AG04449 (cell line): ENCODE results near the gene KCNH1.

ENCODE experiments used
- CTCF ChIA-PET: fragments of 350-600 bp; formaldehyde crosslinking; extraction: SDS; loops from one replicate; lab custom pipeline; 2021; ENCODE audit warnings: antibody characterized with exemption; lab: Yijun Ruan, JAX
- POLR2A ChIA-PET: fragments of 400-600, 350-600 bp; formaldehyde crosslinking; extraction: SDS; loops from one replicate; lab custom pipeline; 2020; ENCODE audit warnings: antibody characterized with exemption, inconsistent platforms; lab: Yijun Ruan, JAX
- DNase-seq: peaks from one replicate; pipeline ENCODE4 v3.0.0-alpha.2; 2010; ENCODE audit warnings: low read depth, low spot score
- H3K4me3 ChIP-seq: 2 replicates; pipeline ENCODE4 v1.5.1; 2011; ENCODE audit warnings: low read depth, mild to moderate bottlenecking, control low read depth, low read length
- CTCF ChIP-seq: IDR thresholded peaks from one replicate; pipeline ENCODE4 v1.5.1; 2011; ENCODE audit warnings: mild to moderate bottlenecking, moderate library complexity, low read length, control low read depth, inconsistent platforms; ENCODE audit not compliant: insufficient read depth; ENCODE audit errors: missing control alignments

KCNH1 gene

GRCh38 chr1:210648588-210649269 lies 485.2 kb downstream of the KCNH1 start:
- ChIA-PET POLR2A (no interaction called here), CTCF (interaction anchor here (0.8 to 0.9 kb wide), 2 partner anchors 18 to 31 kb away, joined by 3 to 4 read pairs; no protein-coding TSS in a partner anchor)
- no peak for TF ChIP-seq CTCF

GRCh38 chr1:210647406-210648333 lies 486.3 kb downstream of the KCNH1 start:
- POLR2A ChIA-PET, result no interaction called here
- no peak for TF ChIP-seq CTCF
- CTCF ChIA-PET, result interaction anchor here (0.9 to 1.4 kb wide), 2 partner anchors 487 to 488 kb away, joined by 3 to 4 read pairs; partner anchors contain the start of gene KCNH1
- no peak overlapping the region for H3K4me3 ChIP-seq
- peak; percentile 5 for DNase-seq

More at GRCh38 chr1:210648588-210649269, 485.2 kb downstream of the KCNH1 start:
- no peak for DNase-seq
- H3K4me3 ChIP-seq, result no peak overlapping the region

GRCh38 chr1:210646258-210646616 lies 487.7 kb downstream of the KCNH1 start:
- no peak for DNase-seq
- H3K4me3 ChIP-seq, result no peak overlapping the region
- CTCF ChIA-PET, result no interaction called here
- POLR2A ChIA-PET, result no interaction called here
- no peak for TF ChIP-seq CTCF

GRCh38 chr1:210645582-210646257 lies 488.2 kb downstream of the KCNH1 start:
- POLR2A ChIA-PET, result no interaction called here
- no peak for DNase-seq
- CTCF ChIA-PET, result no interaction called here
- no peak for TF ChIP-seq CTCF
- no peak overlapping the region for H3K4me3 ChIP-seq

GRCh38 chr1:210641582-210641981 lies 492.4 kb downstream of the KCNH1 start:
- no peak overlapping the region for H3K4me3 ChIP-seq
- ChIA-PET POLR2A (no interaction called here), CTCF (no interaction called here)
- no peak for TF ChIP-seq CTCF
- no peak for DNase-seq

- no peak for DNase-seq
- no peak for TF ChIP-seq CTCF
- CTCF ChIA-PET, result interaction anchor here (1.2 kb wide), 1 partner anchor 228 kb away, joined by 3 read pairs; no protein-coding TSS in a partner anchor
- POLR2A ChIA-PET, result no interaction called here
- no peak overlapping the region for H3K4me3 ChIP-seq
Measured at GRCh38 chr1:210635108-210635507, 498.8 kb downstream of the KCNH1 start.
